NCI-H2081 treated with DMSO at 0.1 percent for 48 hours (cell line): Measurements from ENCODE around the gene LCE3E.
"Not testable (repeated sequence)": the region's sequence is repeated elsewhere in the genome, so short reads cannot be mapped to it uniquely, and the experiment has no call there.

Source experiments
- DNase-seq: peaks from one replicate; lab custom pipeline; 2025; lab: John Stamatoyannopoulos, UW

LCE3E gene, protein sequence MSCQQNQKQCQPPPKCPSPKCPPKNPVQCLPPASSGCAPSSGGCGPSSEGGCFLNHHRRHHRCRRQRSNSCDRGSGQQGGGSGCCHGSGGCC

DNA sequence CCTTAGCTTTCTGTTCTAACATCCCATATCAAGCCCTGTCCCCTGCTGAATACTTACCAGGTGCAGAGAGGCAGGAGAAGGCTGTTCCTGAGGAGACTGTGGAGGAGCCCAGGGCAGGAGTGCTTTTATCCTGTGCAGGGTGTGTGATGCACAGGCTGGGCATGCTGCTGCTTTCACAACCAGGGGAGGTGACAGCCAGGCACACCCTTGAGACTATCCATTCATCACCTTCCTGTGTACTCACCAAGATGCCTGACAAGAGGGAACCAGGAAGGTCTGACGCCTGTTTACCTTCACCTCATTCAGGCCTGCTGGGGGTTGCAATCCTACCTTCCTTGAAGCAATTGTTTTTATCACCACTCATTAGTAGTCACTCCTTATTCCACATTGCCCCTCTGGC lies at the start of gene LCE3E:
TSS of gene LCE3E (minus strand) at position 100 of the 400 bp plus-strand sequence. CDS start 572 bp downstream, outside the sequence.
- DNase-seq, result no peak

DNA sequence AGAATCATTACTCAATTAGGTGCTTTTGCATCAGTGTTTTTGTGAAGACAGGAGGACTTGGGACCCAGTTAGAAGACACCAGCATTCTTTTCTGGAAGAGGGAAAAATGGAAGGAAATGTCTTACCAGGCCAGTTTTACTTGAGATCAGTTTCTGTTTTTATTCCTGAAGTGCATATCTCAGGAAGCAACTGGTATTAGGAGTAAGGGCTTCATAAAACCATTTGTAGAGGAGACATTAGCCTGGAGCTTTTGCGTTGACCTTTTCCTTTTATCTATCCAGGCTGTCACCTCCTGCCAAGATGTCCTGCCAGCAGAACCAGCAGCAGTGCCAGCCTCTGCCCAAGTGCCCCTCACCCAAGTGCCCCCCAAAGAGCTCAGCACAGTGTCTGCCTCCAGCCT lies 46.9 kb upstream of the LCE3E start, which contains the start of gene LCE3B:
TSS of gene LCE3B (plus strand) at position 301 of the 400 bp plus-strand sequence. CDS start at position 301, 0 bp downstream.
- no peak for DNase-seq

DNA sequence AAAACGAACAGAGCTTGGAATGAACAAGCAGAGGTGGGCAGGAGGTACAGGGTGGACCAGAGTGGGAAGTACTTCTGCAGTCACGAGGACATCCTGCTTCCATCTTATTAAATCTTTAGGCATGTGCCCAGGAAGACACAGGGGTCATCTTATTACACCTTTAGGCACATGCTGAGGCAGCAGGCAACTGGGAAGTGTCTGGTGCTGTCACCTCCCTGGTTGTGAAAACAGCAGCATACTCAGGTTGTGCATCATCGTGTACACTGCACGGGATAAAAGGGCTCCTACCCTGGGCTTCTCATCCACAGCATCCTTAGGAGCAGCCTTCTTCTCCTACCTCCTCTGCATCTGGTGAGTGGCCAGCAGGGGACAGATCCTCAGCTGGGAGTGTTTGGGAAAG lies 33.4 kb upstream of the LCE3E start, which contains the start of gene LCE3C:
TSS of gene LCE3C (plus strand) at position 301 of the 400 bp plus-strand sequence. CDS start 498 bp downstream, outside the sequence.
- DNase-seq, result no peak

DNA sequence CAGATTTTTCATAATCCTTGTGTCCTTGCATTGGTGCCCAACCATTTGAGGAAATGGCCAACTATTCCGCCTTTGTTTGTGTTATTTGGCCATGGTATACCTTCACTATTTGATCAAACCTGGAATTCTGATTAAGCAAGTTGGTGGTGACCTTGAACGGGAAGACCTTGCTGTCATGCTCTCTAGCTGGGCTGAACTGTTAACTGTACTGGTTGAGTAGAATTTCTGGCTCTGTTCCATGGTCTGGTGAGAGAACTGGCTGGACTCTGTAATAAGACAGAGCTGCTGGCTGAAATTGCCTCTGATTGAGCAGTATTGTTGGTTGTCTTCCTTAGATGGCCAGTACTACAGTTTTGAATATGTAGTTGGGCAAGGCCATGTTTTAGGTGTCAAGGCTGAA lies 30.4 kb upstream of the LCE3E start:
- no peak for DNase-seq

DNA sequence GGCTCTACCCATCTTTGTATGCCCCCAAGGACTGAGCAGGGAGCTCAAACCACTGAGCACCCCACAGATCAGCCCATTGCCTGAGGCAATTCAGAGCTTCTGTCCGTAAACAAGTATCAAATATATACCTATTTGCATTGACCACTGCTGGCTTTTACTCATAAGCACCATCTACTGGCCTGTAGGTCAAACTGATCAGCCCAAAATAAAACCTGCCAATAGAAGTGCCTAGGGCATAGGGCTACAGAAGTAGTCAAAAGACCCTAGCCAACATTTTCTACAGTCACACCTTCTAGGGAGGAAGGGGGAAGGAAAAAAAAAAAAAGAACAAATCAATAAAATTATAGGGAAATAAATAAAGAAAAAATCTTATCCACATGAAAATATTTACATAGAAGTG lies 19.0 kb upstream of the LCE3E start:
- DNase-seq, result no peak

DNA sequence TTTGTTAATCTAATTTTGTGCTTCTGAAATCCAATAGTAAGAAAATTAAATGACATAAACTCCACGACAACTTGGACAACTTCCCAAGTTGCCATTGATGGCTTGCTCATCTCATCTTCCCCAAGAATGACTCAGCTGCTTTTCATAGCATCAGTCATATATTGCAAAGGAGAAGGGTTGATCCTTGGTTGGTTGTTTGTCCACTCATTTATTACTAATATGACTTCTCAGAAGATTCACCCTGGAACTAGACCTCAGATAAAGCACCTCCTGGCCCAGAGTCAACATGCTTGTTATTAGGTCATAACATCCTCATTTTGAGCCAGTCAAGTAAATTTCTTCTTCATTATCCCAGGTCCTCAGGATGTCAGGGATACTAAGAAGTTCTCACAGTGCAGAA lies 16.1 kb upstream of the LCE3E start:
- DNase-seq, result no peak

DNA sequence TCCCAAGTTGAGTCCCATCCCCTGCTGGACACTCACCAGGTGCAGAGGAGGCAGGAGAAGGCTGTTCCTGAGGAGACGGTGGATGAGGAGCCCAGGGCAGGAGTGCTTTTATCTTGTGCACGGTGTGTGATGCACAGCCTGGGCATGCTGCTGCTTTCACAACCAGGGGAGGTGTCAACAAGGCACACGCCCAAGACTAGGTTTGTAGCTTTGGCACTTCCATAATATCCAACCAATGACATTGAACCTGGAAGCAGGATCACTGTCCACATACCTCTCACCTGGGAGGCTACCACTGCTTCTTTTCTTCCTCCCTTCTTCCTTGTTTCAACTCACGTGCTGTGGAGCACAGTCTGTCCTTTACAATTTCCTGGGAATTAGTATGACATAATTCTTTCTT lies 13.9 kb upstream of the LCE3E start, which contains the start of gene LCE3D:
TSS of gene LCE3D (minus strand) at position 84 of the 400 bp plus-strand sequence. CDS start 580 bp downstream, outside the sequence.
- DNase-seq, result no peak

DNA sequence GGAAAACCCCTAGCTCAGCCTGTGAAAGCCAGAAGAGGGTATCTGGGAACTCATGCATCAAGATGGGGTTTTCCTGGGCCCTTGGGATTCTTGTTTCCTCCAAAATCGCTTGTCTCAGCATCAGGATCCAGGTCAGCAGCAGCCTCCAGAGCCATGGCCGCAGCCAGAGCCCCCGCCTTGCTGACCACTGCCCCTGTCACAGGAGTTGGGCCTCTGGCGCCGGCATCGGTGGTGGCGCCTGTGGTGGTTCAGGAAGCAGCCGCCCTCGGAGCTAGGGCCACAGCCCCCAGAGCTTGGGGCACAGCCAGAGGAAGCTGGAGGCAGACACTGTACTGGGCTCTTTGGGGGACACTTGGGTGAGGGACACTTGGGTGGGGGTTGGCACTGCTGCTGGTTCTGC lies 12.9 kb upstream of the LCE3E start:
- not testable (repeated sequence) for DNase-seq

DNA sequence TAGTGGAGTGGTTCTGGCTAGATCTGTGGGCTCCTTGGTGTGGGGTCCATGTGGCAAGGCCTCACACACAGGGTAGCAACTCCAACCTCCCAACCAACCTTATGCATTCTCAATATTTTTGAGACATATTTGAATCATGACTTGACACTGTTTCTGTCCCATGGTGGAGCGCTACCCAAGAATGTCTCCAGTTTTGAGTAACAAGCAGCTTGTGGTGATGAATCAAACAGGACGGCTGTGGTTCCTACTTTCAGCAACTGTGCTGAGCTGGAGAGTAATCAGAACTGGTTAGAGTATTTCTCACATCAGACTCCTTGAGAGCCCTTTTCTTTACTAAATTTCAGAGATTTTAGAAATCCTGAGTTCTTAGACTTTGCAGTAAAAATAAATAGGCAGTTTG lies 10.6 kb upstream of the LCE3E start:
- no peak for DNase-seq

DNA sequence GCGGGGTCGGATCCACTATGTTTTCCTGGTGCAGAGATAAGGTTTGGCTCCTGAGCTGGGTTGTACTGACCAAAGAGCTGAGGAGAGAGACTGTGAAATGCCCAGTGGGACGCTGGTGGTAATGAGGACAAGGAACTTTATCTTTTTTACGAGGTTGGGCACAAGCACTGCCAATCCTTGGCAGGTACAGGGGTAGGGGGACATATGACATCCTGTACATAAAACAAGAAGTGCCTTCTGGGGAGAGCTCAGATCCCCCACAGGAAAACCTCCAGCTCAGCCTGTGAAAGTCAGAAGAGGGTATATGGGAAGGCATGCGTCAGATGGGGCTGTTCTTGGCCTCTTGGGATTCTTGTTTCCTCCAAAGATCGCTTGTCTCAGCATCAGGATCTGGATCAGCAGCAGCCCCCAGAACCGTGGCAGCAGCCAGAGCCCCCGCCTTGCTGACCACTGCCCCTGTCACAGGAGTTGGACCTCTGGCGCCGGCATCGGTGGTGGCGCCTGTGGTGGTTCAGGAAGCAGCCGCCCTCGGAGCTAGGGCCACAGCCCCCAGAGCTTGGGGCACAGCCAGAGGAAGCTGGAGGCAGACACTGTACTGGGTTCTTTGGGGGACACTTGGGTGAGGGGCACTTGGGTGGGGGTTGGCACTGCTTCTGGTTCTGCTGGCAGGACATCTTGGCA lies 905 bp downstream of the LCE3E start:
- DNase-seq, result no peak

DNA sequence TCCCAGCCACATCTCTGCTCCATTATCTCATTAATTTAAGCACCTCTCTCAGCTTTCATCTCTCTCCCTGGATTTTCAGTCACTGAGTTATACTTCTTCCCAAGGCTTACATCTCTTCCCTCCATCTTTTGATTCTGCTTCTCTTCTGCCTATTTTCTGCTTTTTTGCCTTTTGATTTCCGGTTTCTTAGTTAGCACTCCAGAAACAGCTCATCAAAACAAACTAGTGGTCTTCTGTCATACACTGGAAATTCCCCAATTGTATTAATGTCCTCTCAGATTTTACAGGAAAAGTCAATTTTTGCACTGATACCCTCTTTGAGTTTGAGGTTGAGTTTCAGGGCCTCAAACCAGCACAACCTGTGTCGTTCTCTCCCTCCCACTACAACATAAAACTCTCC lies 1.5 kb downstream of the LCE3E start:
- no peak for DNase-seq

DNA sequence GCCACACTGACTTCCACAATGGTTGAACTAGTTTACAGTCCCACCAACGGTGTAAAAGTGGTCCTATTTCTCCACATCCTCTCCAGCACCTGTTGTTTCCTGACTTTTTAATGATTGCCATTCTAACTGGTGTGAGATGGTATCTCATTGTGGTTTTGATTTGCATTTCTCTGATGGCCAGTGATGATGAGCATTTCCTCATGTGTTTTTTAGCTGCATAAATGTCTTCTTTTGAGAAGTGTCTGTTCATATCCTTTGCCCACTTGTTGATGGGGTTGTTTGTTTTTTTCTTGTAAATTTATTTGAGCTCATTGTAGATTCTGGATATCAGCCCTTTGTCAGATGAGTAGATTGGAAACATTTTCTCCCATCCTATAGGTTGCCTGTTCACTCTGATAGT lies 18.2 kb downstream of the LCE3E start:
- not testable (repeated sequence) for DNase-seq

DNA sequence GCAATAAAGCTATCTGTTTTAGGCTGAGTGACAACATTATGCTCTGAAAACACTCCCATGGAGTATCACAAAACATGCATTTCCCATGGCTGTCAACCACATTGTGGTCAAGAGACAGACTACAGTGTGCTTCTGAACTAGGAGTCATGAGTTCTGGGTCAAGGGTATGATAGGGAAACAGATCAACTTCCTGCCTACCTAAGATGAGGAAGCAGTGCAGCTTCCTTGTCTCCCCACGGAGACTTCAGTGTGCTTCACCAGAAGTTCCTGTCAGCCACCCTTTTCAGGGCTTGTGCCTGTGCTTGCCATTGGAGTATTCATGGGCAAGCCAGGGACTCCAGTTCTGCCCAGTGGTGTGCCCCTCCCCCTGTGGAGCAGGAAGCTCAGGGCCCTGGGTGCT lies 19.9 kb downstream of the LCE3E start:
- DNase-seq, result no peak

DNA sequence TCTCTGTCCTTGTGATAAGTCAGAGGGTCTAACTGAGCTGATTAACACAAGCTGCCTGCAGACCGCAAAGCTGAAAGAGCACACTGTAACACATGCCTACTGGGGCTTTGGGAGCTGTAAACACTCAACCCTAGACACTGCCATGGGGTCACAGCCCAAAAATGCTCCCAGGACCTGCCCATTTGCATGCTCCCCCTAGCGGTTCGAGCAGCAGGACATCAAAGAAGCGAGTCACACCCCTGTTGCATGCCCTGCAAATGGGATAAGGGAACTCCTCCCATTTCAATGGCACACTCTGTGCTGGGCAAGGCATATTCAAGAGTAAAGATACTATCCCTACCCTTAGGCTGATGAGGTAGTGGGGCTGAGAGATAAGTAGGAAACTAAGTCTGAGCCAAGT lies 22.8 kb downstream of the LCE3E start:
- no peak for DNase-seq

DNA sequence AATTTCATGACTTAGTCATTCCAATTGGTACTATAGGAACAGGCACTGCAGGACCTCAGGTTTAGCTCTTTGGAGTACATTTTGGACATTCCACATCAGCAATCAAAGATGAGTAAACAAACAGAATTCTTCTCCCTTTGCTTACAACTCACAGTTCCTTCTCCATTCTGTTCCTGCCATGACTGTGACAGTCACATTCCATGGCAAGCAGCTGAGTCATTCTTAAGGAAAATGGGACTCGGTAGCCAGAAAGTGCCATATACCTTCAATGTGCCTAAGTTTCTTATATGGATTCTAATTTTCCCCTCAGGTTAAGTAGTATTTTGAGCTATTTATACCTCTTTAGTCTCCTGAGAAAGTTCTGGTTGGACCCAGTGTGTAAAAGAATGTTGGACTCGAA lies 26.7 kb downstream of the LCE3E start:
- no peak for DNase-seq

DNA sequence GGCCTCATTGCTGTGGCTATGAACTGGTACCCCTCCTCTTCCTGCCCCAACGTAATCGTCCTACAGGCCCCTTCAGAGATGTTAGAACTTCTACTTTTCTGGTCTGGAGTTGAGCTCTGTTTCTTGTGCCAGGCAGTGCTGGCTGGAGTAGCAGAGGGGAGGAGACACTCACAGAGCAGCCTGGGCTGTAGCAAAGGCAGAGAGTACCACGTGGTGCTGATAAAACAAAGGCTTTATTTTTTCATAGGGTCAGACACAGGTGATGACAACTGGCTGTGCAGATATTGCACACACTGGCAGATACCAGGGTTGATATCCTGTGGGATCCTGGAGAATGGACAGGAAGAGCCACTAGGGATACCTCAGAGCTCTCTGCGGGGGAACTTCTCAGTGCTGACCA lies 29.1 kb downstream of the LCE3E start:
- no peak for DNase-seq

DNA sequence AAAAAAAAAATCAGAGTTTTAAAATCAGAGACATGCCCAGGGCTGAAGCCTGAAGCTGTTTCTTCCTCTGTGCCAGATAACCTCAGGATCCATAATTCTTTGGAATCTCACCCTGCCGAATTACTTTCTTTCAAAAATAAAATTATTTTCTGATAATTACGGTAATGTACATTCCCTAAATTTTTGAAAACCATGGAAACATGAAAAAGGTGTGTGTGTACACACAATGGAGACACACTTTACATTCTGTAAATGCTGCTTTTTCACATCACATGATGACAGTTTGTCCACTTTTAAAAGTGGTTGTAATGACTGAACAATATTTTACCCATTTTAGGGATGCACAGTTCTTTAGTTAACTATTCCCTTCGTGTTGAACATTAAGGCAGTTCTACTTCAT lies 30.8 kb downstream of the LCE3E start:
- no peak for DNase-seq

DNA sequence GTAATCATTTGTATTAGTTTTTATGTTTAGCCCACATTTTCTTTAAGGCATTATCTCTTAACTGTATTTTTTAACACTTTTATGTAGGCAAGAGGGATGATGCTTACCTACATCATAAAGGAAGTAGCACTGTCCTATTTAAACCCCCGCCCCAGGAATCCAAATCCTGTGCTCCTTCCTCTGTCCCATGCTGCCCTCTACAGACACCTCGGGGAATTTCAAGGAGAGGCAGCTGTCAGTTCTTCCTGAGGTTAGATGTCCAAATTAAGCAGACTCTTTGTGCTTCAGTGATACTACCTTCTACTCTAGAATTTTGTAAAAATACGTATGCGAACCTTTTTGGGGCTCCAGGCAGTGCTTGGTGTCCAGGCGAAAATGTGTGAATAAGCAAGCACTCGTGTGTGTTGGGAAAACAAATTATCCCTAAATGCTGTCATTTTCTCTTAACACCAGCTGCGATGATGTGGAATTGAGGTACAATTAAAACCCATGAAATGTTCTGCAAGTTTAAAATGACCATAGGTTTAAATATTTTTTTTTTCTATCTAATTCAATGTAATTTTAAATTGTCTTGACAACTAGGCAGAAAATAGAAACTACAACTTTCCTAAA lies 33.1 kb downstream of the LCE3E start:
- no peak for DNase-seq

DNA sequence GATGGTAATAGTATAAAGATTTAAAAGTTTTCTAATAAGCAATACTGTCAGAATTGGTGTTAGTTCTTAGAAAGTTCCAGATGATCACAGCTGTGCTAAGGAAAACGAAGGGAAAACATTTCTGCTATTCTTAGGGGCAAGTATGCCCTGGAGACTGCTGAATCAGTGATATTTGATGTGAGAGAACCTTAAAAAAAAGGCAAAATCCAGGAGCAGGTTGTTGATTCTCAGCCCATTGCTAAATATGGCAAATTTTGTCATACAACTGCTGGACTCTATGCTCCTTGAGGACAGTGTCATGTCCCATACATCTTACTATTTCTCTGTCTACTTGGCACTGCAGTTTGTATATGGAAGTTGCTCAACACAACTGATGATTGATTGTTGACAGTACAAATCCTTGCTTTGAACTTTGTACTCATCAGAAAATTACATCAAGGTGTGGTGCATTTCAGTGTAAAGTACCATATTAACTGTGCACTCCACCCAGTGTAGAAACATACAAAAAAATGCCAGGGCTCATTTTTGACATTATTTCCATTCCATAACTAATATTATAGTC lies 41.4 kb downstream of the LCE3E start:
- no peak for DNase-seq

DNA sequence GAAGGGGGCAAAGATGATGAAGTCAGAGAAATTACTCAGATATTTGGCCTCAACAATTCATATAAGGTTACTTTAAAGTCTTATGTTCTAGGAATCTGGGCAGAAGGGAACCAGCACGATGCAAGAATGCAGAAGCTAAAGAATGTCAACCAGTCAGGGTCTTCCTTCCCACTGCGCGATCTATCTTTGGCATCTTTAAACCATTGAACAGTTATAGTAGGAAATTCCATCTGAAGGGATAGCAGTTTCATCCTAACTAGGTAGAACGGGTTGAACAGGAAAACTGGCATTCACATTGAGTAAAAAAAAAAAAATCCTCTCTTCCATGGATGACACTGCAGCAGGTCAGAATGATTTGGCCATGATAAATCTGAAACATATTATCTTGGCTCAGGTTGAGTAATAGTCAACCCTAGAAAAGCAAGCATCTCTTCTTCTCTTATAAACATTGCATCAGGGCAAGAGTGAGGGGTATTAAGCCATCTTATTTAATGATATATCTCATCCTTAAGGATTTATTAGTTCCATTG lies 46.0 kb downstream of the LCE3E start:
- DNase-seq, result no peak

DNA sequence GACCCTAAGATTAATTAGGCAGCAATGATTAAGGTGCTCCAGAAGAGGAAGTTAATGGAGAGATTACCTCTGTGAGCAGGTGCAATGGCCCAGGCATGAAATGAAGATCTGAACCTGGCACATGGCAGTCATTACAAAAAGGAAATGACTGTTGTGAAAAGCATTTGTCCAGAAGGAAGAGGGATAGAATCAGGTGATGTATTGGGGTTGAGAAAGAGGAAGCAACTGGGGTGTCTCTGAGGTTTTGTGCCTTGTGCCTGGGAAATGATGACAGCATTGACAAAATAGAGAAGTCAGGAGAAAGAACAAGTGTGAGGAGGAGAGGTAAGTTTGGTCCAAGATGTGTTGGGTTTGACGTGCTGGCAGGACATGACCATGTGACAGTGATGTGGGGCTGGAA lies 46.7 kb downstream of the LCE3E start:
- DNase-seq, result no peak

DNA sequence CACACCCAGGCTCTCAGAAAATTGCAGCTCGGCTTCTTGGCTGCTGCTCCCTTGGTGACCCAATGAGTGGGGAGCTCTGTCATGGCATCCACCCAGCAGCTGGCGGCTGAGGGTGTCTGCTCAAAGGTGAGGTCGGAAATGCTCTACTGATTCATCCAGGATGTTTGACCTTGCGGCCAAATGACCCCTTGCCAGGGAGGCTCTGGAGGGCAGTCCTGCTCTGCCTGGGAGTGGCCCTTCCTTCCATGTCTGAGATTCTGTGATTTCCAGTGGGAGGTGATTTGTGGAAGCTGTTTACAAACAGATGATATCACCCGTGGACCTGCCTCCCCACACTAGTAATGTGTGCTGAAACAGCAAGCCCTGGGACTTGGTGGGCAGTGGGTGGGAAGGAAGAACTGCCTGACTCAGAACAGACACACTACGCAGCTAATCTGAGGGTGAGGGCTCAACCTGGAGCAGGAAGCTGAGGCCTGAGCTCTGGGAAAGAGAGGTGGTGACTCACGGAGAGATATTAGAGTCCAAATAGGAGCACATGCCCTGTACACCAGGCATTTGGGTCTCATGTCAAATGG lies 49.3 kb downstream of the LCE3E start:
- no peak for DNase-seq
